ENCODE data around the gene PTF1A. TPM values are rescaled to one million over a fixed set of nuclear protein-coding genes. Genes with fewer than 3 reads are reported as not detected.
"Not testable (repeated sequence)": the region's sequence is repeated elsewhere in the genome, so short reads cannot be mapped to it uniquely, and the experiment has no call there.

The PTF1A gene
- polyA plus RNA-seq, 3 donors, result not detected

DNA sequence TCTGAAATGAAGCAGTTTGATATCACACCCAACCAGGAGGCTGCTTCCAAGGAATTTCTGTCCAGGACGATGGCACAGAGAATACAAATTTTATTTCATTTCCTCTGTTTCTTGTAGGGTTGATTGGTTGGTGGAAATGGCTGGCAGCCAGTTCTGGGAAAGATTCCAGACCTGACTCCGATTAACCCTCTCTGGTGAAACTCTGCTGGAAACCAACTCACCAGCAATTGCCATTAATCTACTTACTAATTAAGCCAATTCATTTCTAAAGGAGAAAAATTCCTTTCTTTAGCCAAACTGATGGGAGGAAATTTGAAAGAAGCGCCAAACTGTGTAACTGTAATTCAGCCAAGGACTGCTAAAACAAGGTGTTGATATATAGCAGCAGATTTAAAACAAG lies 10.7 kb downstream of the PTF1A start:
- DNase-seq (ENCODE audit: low read depth in 3 of 3, low spot score in 2 of 3), result no peak

DNA sequence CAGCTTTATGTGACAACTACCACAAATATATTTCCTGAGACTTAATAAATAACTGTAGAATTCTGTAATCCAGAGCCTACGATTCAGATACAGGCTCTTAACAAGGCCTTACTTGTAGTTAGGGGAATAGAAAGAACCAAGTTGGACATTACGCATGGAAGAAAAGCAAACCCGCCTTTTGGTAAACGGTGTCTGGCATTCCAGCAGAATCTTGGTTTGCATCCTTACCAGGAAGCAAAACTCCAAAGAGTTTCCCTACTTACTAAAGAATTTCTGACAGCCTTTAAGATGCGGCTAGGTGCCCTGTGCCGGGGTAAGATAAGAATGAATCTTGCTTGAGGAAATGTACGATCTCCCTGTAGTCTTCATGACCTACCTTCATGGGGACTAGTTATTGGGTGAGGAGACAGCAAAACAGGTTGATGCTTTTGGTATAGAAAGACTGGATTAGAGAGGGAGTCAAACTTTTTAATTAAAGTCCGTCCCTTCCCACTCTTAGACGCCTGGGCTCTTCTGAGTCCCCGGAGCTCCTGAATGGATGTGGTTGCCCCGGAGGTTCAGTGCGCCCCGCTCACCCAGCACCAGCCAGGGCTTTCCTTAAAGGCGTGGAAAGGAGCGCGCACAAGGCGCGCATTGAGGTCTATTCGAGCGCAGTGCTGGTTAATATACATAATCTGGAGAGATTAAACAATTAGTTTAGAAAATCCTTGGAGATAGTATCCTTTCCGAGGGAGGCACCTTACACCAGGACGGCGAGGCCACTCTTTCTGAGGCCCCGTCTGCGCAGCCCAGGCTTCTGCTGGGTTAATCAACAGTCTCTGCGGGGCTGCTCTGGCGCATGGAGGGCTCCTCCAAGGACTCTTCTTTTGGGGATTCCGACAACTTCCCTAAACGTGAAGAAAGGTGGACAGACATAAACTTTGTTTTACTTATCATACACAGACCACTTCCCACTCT lies 11.5 kb downstream of the PTF1A start:
- no peak for DNase-seq (ENCODE audit: low read depth in 3 of 3, low spot score in 2 of 3)

DNA sequence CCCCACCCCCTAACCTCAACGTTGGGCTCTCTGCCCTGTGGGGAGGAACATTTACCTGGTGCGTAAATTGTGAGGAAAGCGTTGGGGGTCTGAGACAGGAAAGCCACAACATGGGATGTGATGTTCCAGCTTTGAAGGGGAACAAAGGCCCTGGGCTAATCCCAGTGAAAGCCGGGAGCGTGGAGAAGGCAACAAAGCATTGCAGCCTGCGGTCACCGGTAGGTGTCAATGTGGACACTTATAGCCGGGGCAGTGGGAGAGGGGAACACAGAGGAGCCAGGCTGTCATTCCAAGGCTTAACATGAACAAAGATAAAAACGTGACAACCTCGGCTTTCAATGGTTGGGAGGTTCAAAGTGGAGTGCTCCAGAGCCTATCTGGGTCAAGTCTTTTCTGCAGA lies 12.7 kb downstream of the PTF1A start:
- DNase-seq (ENCODE audit: low read depth in 3 of 3, low spot score in 2 of 3), result no peak

DNA sequence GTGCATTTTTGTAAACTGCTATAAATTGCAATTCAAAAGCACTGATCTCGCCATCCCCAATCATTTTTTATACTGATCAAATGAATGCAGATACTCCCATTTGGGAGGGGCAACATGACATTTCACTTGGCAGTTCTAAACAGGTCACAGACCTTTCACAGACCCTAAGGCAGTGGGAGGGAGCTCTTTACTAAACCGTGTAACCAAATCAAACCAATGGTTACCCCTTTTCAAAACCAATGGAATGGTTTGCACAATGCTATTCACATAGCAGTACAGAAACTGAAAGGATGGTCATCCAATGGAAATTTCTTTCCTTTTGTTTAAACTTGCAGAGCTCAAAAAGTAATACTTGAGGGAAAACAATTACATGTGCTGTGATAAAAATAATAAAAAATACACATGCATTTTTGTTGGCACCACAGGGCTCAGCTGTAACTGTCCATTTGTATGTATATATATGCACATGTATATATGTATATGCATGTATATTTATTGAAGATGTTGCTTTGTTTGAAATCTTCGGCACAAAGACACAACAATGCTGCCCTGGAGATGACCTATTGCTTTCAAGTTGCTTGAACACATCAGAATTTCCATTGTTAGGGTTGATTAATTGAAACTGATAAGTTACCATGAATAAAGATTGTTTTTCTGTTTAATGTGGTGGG lies 14.0 kb downstream of the PTF1A start:
- DNase-seq (ENCODE audit: low read depth in 3 of 3, low spot score in 2 of 3), result no peak

DNA sequence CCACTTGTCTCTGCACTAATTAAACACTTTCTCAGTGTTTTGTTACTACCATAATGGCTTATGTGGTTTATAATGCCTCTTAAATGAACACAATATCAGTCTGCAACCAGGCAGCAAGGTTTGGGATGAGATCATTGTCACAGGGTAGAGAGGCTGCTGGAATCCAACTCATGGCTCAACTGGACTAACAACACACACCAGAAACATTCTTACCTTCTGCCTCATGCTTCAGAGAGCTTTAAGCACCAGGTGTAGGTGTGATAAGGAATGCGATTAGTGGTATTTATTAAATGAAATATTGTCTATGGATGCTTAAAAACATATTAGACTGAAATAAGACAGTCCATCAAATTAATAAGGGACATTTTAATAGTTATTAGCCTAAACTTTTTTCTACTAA lies 25.4 kb downstream of the PTF1A start:
- no peak for DNase-seq (ENCODE audit: low read depth in 3 of 3, low spot score in 2 of 3)

DNA sequence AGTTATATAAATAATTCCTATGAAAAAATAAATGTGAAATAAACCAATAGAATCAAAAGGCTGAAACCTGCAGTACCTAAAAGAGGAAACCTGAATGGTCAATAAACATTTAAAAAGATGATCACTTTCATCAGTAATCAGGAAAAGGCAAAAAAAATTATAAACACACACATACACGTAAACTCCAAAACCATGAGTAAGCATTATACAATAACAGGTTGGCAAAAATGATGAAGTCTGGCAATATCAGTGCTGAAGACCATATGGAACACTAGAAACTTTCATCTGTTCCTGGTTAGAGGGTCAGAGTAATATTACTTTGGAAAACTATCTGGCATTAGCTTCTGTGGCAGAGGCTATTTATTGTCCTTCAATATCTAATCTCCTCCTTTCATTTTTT lies 38.5 kb downstream of the PTF1A start:
- DNase-seq (ENCODE audit: low read depth in 3 of 3, low spot score in 2 of 3), result no peak

DNA sequence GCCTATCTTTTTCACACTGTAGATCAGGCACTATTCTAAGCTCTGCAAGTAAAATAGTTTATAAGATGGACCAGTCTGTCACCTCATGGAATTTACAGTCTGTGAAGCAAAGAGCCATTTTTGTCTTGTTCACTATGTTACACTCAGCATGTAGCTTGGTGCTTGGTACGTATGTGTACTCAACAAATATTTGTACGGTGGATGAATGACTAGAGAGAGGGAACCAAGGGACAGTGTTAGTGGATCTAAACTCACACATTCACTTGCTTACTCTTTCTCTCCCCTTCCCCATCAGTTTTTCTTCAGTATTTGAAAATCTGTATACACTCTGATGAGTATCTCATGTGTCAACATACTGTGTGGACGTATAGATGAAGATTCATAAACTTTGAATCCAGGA lies 45.9 kb downstream of the PTF1A start:
- DNase-seq (ENCODE audit: low read depth in 3 of 3, low spot score in 2 of 3), result no peak

DNA sequence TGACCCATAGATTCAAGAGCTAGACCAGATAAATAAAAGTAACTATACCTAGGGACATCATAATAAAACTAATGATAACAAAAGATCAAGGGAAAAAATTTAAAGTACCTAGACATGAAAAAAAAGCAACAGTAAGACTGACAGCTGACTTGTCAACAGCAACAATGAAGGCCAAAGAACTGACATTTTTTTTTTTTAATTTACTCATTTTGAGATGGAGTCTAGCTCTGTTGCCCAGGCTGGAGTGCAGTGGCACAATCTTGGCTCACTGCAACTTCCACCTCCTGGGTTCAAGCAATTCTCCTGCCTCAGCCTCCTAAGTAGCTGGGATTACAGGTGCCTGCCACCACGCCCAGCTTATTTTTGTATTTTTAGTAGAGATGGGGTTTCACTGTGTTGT lies 49.7 kb downstream of the PTF1A start:
- not testable (repeated sequence) for DNase-seq (ENCODE audit: low read depth in 3 of 3, low spot score in 2 of 3)

Other genes starting within 250 kb of the PTF1A start
- gene MSRB2, start 96.7 kb upstream of the PTF1A start, polyA plus RNA-seq (ENCODE audit: insufficient read length in 3 of 3), result 10 to 100 TPM; 48.2 to 51.5 (median 49.5) TPM
- gene C10orf67, start 152.5 kb downstream of the PTF1A start, polyA plus RNA-seq (ENCODE audit: insufficient read length in 3 of 3), result 1 to 10 TPM; 1.9 to 2.4 (median 2.3) TPM
- gene OTUD1, start 246.8 kb downstream of the PTF1A start, polyA plus RNA-seq (ENCODE audit: insufficient read length in 3 of 3), result 10 to 100 TPM; 24.3 to 29.7 (median 28.4) TPM